Endodermal cell (in vitro differentiated cells): ENCODE results near the gene FBXO17. TPM values are rescaled to one million over a fixed set of nuclear protein-coding genes. Genes with fewer than 3 reads are reported as not detected.

ENCODE experiments used
- DNase-seq: peaks from one replicate; pipeline ENCODE4 v3.0.0-alpha.2; 2017
- H3K27ac ChIP-seq: 2 replicates; pipeline ENCODE4 v1.5.1; 2013; ENCODE audit warnings: mild to moderate bottlenecking, low read depth, low read length, moderate library complexity
- H3K27me3 ChIP-seq: 2 replicates; pipeline ENCODE4 v1.6.1; 2013; ENCODE audit warnings: mild to moderate bottlenecking, low read length, moderate library complexity; ENCODE audit not compliant: insufficient read depth, control insufficient read depth, poor library complexity, severe bottlenecking
- H3K36me3 ChIP-seq: 2 replicates; pipeline ENCODE4 v1.7.0; 2013; ENCODE audit warnings: mild to moderate bottlenecking, low read length, moderate library complexity; ENCODE audit not compliant: control insufficient read depth, insufficient read depth
- H3K4me1 ChIP-seq: one replicate; pipeline ENCODE4 v1.7.0; 2013; ENCODE audit warnings: low read length; ENCODE audit not compliant: control insufficient read depth, insufficient read depth
- H3K4me3 ChIP-seq: 2 replicates; pipeline ENCODE4 v1.5.1; 2013; ENCODE audit warnings: mild to moderate bottlenecking, low read length, moderate library complexity
- H3K9ac ChIP-seq: 2 replicates; pipeline ENCODE4 v1.6.1; 2013; ENCODE audit warnings: mild to moderate bottlenecking, low read length, moderate library complexity; ENCODE audit not compliant: poor library complexity, severe bottlenecking; ENCODE audit errors: extremely low read depth
- H3K9me3 ChIP-seq: 2 replicates; pipeline ENCODE4 v1.6.1; 2013; ENCODE audit warnings: mild to moderate bottlenecking, low read length, moderate library complexity; ENCODE audit not compliant: control insufficient read depth
- H3K27ac Mint-ChIP-seq: 2 replicates; pipeline ENCODE4 v1.8.0; 2020; ENCODE audit warnings: mixed read lengths
- H3K27me3 Mint-ChIP-seq: 2 replicates; pipeline ENCODE4 v1.8.0; 2021; ENCODE audit warnings: mild to moderate bottlenecking, mixed read lengths; ENCODE audit not compliant: insufficient read depth
- H3K36me3 Mint-ChIP-seq: 2 replicates; pipeline ENCODE4 v1.8.0; 2020; ENCODE audit warnings: low read depth, mixed read lengths
- H3K4me1 Mint-ChIP-seq: 2 replicates; pipeline ENCODE4 v1.8.0; 2020; ENCODE audit warnings: mixed read lengths
- H3K4me3 Mint-ChIP-seq: 2 replicates; pipeline ENCODE4 v1.8.0; 2020; ENCODE audit warnings: mild to moderate bottlenecking, moderate library complexity, mixed read lengths
- H3K9me3 Mint-ChIP-seq: 2 replicates; pipeline ENCODE4 v1.8.0; 2020; ENCODE audit warnings: mild to moderate bottlenecking, mixed read lengths
- WGBS, 2 experiments: methylation state at CpG; one replicate each; pipeline versions ENCODE4 v1.1.5 to v1.1.7; 2013; ENCODE audit warnings: missing lambda C conversion rate in 2 of 2, mixed read lengths in 1 of 2; ENCODE audit not compliant: insufficient coverage in 1 of 2, insufficient read length in 1 of 2; 5-methylcytosine and 5-hydroxymethylcytosine counted together
- total RNA-seq, 2 donors: library from RNA; stranded (reverse); fragmentation: NEBNext Ultra II Directional in 1 of 2; extraction: Animal tissue kit (Norgen Biotek cat#: 25700) in 1 of 2; gene quantifications; 2 replicates in 1 of 2; 3 replicates in 1 of 2; pipeline ENCODE4 v1.2.1, GENCODE V29; 2021
- TF ChIP-seq, protein P1 (sequence below): fragments of 200-600 bp; sonication (generic); conservative IDR thresholded peaks from 2 replicates; pipeline ENCODE4 v1.5.0; 2021; ENCODE audit warnings: antibody characterized with exemption, mild to moderate bottlenecking

FBXO17 gene
- total RNA-seq, 2 donors from 2014 or later: 21.2 to 40.3 TPM

GRCh38 chr19:38912600-38913514, 62.7 kb downstream of the FBXO17 start:
- no peak for DNase-seq
- Mint-ChIP-seq H3K36me3 (peaks cover 13% of the 10 kb centered on the region), H3K9me3 (peaks cover under 1% of the 10 kb centered on the region), H3K4me1 (no peaks in the 10 kb centered on the region), H3K27me3 (peaks cover 12% of the 10 kb centered on the region), H3K27ac (no peak overlapping the region), H3K4me3 (no peak overlapping the region)
- Histone ChIP-seq H3K4me3 (no peak overlapping the region), H3K27ac (peak overlapping the region; percentile 70), H3K9ac (no peak overlapping the region), H3K36me3 (peaks cover 5% of the 10 kb centered on the region), H3K4me1 (no peaks in the 10 kb centered on the region), H3K27me3 (no peaks in the 10 kb centered on the region), H3K9me3 (no peaks in the 10 kb centered on the region)
- WGBS, 2 experiments: 85 to 90% methylated on average over 12 of the region's 12 CpGs
- TF ChIP-seq, protein P1, sequence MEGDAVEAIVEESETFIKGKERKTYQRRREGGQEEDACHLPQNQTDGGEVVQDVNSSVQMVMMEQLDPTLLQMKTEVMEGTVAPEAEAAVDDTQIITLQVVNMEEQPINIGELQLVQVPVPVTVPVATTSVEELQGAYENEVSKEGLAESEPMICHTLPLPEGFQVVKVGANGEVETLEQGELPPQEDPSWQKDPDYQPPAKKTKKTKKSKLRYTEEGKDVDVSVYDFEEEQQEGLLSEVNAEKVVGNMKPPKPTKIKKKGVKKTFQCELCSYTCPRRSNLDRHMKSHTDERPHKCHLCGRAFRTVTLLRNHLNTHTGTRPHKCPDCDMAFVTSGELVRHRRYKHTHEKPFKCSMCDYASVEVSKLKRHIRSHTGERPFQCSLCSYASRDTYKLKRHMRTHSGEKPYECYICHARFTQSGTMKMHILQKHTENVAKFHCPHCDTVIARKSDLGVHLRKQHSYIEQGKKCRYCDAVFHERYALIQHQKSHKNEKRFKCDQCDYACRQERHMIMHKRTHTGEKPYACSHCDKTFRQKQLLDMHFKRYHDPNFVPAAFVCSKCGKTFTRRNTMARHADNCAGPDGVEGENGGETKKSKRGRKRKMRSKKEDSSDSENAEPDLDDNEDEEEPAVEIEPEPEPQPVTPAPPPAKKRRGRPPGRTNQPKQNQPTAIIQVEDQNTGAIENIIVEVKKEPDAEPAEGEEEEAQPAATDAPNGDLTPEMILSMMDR: no peak

GRCh38 chr19:38911388-38912001, 64.0 kb downstream of the FBXO17 start:
- 82 to 96% methylated on average over 8 to 15 of the region's 16 CpGs for WGBS, 2 experiments
- H3K4me1 ChIP-seq: no peaks in the 10 kb centered on the region
- Mint-ChIP-seq H3K9me3 (peaks cover 2% of the 10 kb centered on the region), H3K4me3 (no peak overlapping the region), H3K27ac (no peak overlapping the region), H3K4me1 (no peaks in the 10 kb centered on the region), H3K27me3 (peaks cover 12% of the 10 kb centered on the region), H3K36me3 (peaks cover 25% of the 10 kb centered on the region)
- H3K9ac ChIP-seq: no peak overlapping the region
- H3K4me3 ChIP-seq: no peak overlapping the region
- TF ChIP-seq, protein P1: no peak
- H3K36me3 ChIP-seq: peaks cover 6% of the 10 kb centered on the region
- H3K9me3 ChIP-seq: no peaks in the 10 kb centered on the region
- no peaks in the 10 kb centered on the region for H3K27me3 ChIP-seq
- H3K27ac ChIP-seq: peak overlapping the region; percentile 38
- DNase-seq: no peak

- TF ChIP-seq, protein P1: no peak
- no peak for DNase-seq
- Mint-ChIP-seq H3K27ac (no peak overlapping the region), H3K9me3 (peaks cover 2% of the 10 kb centered on the region), H3K4me3 (no peak overlapping the region), H3K27me3 (peaks cover 12% of the 10 kb centered on the region), H3K4me1 (no peaks in the 10 kb centered on the region), H3K36me3 (peaks cover 25% of the 10 kb centered on the region)
- 82 to 95% methylated on average over 10 to 11 of the region's 12 CpGs for WGBS, 2 experiments
- Histone ChIP-seq H3K27ac (no peak overlapping the region), H3K36me3 (peaks cover 6% of the 10 kb centered on the region), H3K27me3 (no peaks in the 10 kb centered on the region), H3K9ac (no peak overlapping the region), H3K9me3 (no peaks in the 10 kb centered on the region), H3K4me3 (no peak overlapping the region), H3K4me1 (no peaks in the 10 kb centered on the region)
Observed at GRCh38 chr19:38910488-38910887, 65.1 kb downstream of the FBXO17 start.
